Hepatocyte (in vitro differentiated cells): Measurements from ENCODE around the gene EPB41L1. TPM values are rescaled to one million over a fixed set of nuclear protein-coding genes. Genes with fewer than 3 reads are reported as not detected.

Experiments
- DNase-seq: peaks from one replicate; pipeline ENCODE4 v3.0.0-alpha.2; 2016; ENCODE audit warnings: low spot score
- H2AFZ ChIP-seq: fragments of 200-600 bp; sonication (generic); 2 replicates; pipeline ENCODE4 v1.6.0; 2016; ENCODE audit warnings: antibody characterized with exemption, mild to moderate bottlenecking
- H3K27ac ChIP-seq: fragments of 200-600 bp; sonication (generic); 2 replicates; pipeline ENCODE4 v1.5.1; 2016; ENCODE audit warnings: mild to moderate bottlenecking
- H3K27me3 ChIP-seq: fragments of 200-600 bp; sonication (generic); 2 replicates; pipeline ENCODE4 v1.6.1; 2016
- H3K36me3 ChIP-seq: fragments of 200-600 bp; sonication (generic); replicated peaks from 2 replicates; pipeline ENCODE4 v1.5.1; 2016; ENCODE audit warnings: low read depth; ENCODE audit not compliant: insufficient read depth
- H3K4me1 ChIP-seq: fragments of 200-600 bp; sonication (generic); 2 replicates; pipeline ENCODE4 v1.5.1; 2016; ENCODE audit warnings: mild to moderate bottlenecking, moderate library complexity; ENCODE audit not compliant: insufficient read depth
- H3K4me2 ChIP-seq: fragments of 200-600 bp; sonication (generic); 2 replicates; pipeline ENCODE4 v1.6.0; 2016
- H3K4me3 ChIP-seq: fragments of 200-600 bp; sonication (generic); 2 replicates; pipeline ENCODE4 v1.5.1; 2016; ENCODE audit warnings: mild to moderate bottlenecking
- H3K79me2 ChIP-seq: fragments of 200-600 bp; sonication (generic); 2 replicates; pipeline ENCODE4 v1.6.0; 2017; ENCODE audit warnings: mild to moderate bottlenecking
- H3K9me2 ChIP-seq: fragments of 200-600 bp; sonication (generic); replicated peaks from 2 replicates; pipeline ENCODE4 v1.6.0; 2017; ENCODE audit warnings: mild to moderate bottlenecking; ENCODE audit not compliant: insufficient read depth
- H3K9me3 ChIP-seq: fragments of 200-600 bp; sonication (generic); 2 replicates; pipeline ENCODE4 v1.5.1; 2016; ENCODE audit warnings: low read depth, mild to moderate bottlenecking
- H4K20me1 ChIP-seq: fragments of 200-600 bp; sonication (generic); 2 replicates; pipeline ENCODE4 v1.6.0; 2016; ENCODE audit warnings: mild to moderate bottlenecking; ENCODE audit not compliant: insufficient read depth, poor library complexity, severe bottlenecking
- CTCF ChIP-seq: fragments of 200-600 bp; sonication (generic); IDR thresholded peaks from 2 replicates; pipeline ENCODE4 v1.5.1; 2016; ENCODE audit warnings: antibody characterized with exemption, mild to moderate bottlenecking; ENCODE audit not compliant: poor library complexity
- EZH2 ChIP-seq: fragments of 200-600 bp; sonication (generic); IDR thresholded peaks from 2 replicates; pipeline ENCODE4 v1.6.1; 2016; ENCODE audit warnings: antibody characterized with exemption, mild to moderate bottlenecking, borderline replicate concordance
- EZH2phosphoT487 ChIP-seq: fragments of 200-600 bp; sonication (generic); IDR thresholded peaks from one replicate; pipeline ENCODE4 v1.6.1; 2018; ENCODE audit warnings: antibody characterized with exemption, mild to moderate bottlenecking, low read depth, moderate library complexity; ENCODE audit not compliant: unreplicated experiment, severe bottlenecking
- WGBS: methylation state at CpG from one replicate; pipeline ENCODE4 v1.1.6; 2016; ENCODE audit warnings: low lambda C conversion rate; ENCODE audit errors: missing lambda C conversion rate; 5-methylcytosine and 5-hydroxymethylcytosine counted together
- polyA plus RNA-seq: library from polyadenylated mRNA; unstranded; fragments of >200 nt; fragmentation: Nextera tagmentation; extraction: Ambion mirVana; gene quantifications from 2 replicates; pipeline ENCODE4 v1.2.1, GENCODE V29; 2016
- total RNA-seq: library from RNA; depleted of rRNA; stranded (reverse); fragments of >200 nt; gene quantifications from 2 replicates; pipeline ENCODE4 v1.2.3, GENCODE V29; 2014

The EPB41L1 gene
- total and polyA plus RNA-seq, 2 experiments from 2014 or later: 25.2 to 36.4 TPM

DNA sequence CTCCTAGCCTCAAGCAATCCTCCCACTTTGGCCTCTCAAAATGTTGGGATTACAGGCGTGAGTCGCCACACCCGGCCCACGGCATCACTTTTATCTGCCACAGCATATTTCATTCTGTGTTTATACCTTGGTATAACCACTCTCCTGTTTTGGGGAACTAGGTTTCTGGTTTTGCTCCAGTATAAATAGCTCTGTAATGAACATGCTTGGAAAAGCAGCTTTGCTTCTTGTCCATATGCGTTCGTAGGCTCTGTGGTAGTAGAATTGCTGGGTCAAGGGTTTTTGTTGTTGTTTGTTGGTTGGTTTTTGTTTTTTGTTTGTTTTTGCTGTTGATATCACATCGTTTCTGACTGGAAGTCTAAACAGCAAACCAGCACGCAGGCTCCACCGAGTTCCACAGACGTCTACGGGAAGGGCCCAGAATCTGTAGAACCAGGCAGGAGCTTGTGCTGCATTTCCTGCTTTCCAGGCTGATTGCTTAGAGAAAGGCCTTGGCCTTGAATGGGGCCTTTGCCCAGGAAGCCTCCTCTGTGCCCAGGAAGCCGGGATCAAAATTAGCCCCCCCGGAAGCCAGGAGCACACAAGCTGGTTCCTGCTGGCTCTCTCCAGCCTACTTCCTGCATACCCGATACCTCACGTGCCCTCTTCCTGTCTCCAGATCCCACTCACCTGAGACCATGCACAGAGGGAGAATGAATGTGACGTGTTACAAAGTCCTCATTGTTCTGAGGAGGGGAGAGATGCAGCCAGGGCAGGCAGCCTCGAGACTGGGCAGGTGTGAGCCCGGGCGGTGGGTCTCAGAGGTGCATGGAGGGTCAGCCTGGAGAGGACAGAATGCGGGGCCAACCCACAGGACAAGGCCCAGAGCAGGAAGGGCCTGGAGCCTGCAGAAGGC is 116.5 kb downstream of the EPB41L1 start:
- H4K20me1 ChIP-seq: no peaks in the 10 kb centered on the region
- no peak overlapping the region for H3K4me2 ChIP-seq
- no peak overlapping the region for H3K4me3 ChIP-seq
- H3K9me2 ChIP-seq: no peaks in the 10 kb centered on the region
- no peak for DNase-seq
- H3K79me2 ChIP-seq: no peaks in the 10 kb centered on the region
- H3K4me1 ChIP-seq: no peaks in the 10 kb centered on the region
- TF ChIP-seq CTCF (no peak), EZH2phosphoT487 (no peak), EZH2 (no peak)
- H3K27ac ChIP-seq: no peak overlapping the region
- WGBS: 85% methylated on average over 20 of the region's 20 CpGs
- H3K36me3 ChIP-seq: no peaks in the 10 kb centered on the region
- no peaks in the 10 kb centered on the region for H3K9me3 ChIP-seq
- H3K27me3 ChIP-seq: no peaks in the 10 kb centered on the region
- H2AFZ ChIP-seq: no peak overlapping the region

- Histone ChIP-seq H3K9me3 (no peaks in the 10 kb centered on the region), H3K27ac (no peak overlapping the region), H3K9me2 (no peaks in the 10 kb centered on the region), H3K36me3 (no peaks in the 10 kb centered on the region), H3K4me1 (no peaks in the 10 kb centered on the region), H3K27me3 (no peaks in the 10 kb centered on the region), H4K20me1 (no peaks in the 10 kb centered on the region), H2AFZ (no peak overlapping the region), H3K4me3 (no peak overlapping the region), H3K4me2 (no peak overlapping the region), H3K79me2 (no peaks in the 10 kb centered on the region)
- WGBS: 85% methylated on average over 21 of the region's 21 CpGs
- no peak for TF ChIP-seq EZH2phosphoT487
- no peak for TF ChIP-seq CTCF
- TF ChIP-seq EZH2: no peak
- DNase-seq: no peak
Measured at GRCh38 chr20:36271639-36272546, 117.4 kb downstream of the EPB41L1 start.

DNA sequence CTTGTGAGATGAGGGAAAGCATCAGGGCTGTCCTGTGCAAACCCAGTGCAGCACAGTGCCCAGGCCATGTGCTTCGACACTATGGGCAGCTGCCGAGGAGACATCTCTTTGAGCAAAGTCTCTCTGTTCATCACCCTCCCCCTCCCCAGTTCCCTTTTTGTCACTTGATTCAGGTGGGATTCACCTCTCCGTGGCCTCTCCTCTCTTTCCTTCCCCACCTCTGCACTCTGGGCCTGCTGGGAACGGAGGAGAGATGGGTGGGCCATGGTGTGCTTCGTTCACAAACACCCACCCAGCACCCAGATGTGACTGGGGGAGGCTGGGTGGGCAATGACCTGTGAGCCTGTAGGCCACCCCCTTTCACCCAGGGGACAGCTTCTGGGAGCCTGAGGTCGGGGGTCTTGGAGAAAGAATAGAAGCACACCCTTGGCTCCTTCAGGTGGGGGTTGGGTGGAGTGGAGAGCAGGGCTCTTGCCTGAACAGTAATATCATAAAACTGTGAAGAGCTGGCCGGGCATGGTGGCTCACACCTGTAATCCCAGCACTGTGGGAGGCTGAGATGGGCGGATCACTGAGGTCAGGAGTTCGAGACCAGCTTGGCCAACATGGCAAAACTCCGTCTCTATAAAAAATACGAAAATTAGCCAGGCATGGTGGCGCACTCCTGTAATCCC is 118.1 kb downstream of the EPB41L1 start:
- H3K4me1 ChIP-seq: no peaks in the 10 kb centered on the region
- no peaks in the 10 kb centered on the region for H3K36me3 ChIP-seq
- H3K4me3 ChIP-seq: no peak overlapping the region
- H2AFZ ChIP-seq: no peak overlapping the region
- H3K27me3 ChIP-seq: no peaks in the 10 kb centered on the region
- WGBS: 88% methylated on average over 12 of the region's 12 CpGs
- H3K9me3 ChIP-seq: no peaks in the 10 kb centered on the region
- H3K4me2 ChIP-seq: no peak overlapping the region
- H3K27ac ChIP-seq: no peak overlapping the region
- no peaks in the 10 kb centered on the region for H3K79me2 ChIP-seq
- H3K9me2 ChIP-seq: no peaks in the 10 kb centered on the region
- H4K20me1 ChIP-seq: no peaks in the 10 kb centered on the region
- no peak for TF ChIP-seq EZH2phosphoT487
- DNase-seq: no peak
